GM18508 (cell line): ENCODE data around the gene CTDSP2.

ENCODE experiments used
- ATAC-seq: cut with Tn5 transposase; IDR thresholded peaks from one replicate; pipeline ENCODE4 v1.9.1; 2021; ENCODE audit warnings: moderate number of reproducible peaks; ENCODE audit not compliant: insufficient read depth, unreplicated experiment

Gene CTDSP2

GRCh38 chr12:57817261-57817989 lies 29.1 kb downstream of the CTDSP2 start:
- no peak for ATAC-seq

- ATAC-seq, result no peak
Measured at GRCh38 chr12:57816855-57817151, 29.7 kb downstream of the CTDSP2 start.

- no peak for ATAC-seq
Measured at GRCh38 chr12:57816001-57816854, 30.3 kb downstream of the CTDSP2 start.

GRCh38 chr12:57815177-57816000 lies 31.1 kb downstream of the CTDSP2 start:
- ATAC-seq, result no peak

GRCh38 chr12:57813971-57814772 lies 32.4 kb downstream of the CTDSP2 start:
- ATAC-seq, result no peak

GRCh38 chr12:57813111-57813970 lies 33.2 kb downstream of the CTDSP2 start:
- no peak for ATAC-seq

GRCh38 chr12:57811028-57811755 lies 35.3 kb downstream of the CTDSP2 start:
- no peak for ATAC-seq

GRCh38 chr12:57810450-57810849 lies 36.1 kb downstream of the CTDSP2 start:
- ATAC-seq, result no peak

GRCh38 chr12:57809425-57809824 lies 37.1 kb downstream of the CTDSP2 start:
- no peak for ATAC-seq

- ATAC-seq, result no peak
Measured at GRCh38 chr12:57808351-57808750, 38.2 kb downstream of the CTDSP2 start.

GRCh38 chr12:57807285-57807684 lies 39.2 kb downstream of the CTDSP2 start:
- ATAC-seq, result no peak

- no peak for ATAC-seq
Measured at GRCh38 chr12:57806677-57807076, 39.9 kb downstream of the CTDSP2 start.

- ATAC-seq, result no peak
Measured at GRCh38 chr12:57803319-57803893, 43.1 kb downstream of the CTDSP2 start.

GRCh38 chr12:57802607-57803006 lies 43.9 kb downstream of the CTDSP2 start:
- no peak for ATAC-seq

GRCh38 chr12:57800965-57801364 lies 45.6 kb downstream of the CTDSP2 start:
- no peak for ATAC-seq

GRCh38 chr12:57797933-57798332 lies 48.6 kb downstream of the CTDSP2 start:
- ATAC-seq, result no peak

GRCh38 chr12:57796996-57797395 lies 49.5 kb downstream of the CTDSP2 start:
- ATAC-seq, result no peak

- ATAC-seq, result no peak
Measured at GRCh38 chr12:57795354-57795753, 51.2 kb downstream of the CTDSP2 start.
